B cell (primary cell): Measurements from ENCODE around the gene MPEG1. TPM values are rescaled to one million over a fixed set of nuclear protein-coding genes. Genes with fewer than 3 reads are reported as not detected.

Experiments
- ATAC-seq: fragments of 200-7000 bp; cut with Tn5 transposase; one replicate; pipeline ENCODE4 v1.10.0; 2021; ENCODE audit warnings: low read depth, mild to moderate bottlenecking, moderate number of reproducible peaks, moderate library complexity
- CTCF ChIA-PET: fragments of 350-600 bp; sonication (Branson Sonifier 250); formaldehyde crosslinking; loops from one replicate; lab custom pipeline; 2021; ENCODE audit warnings: antibody characterized with exemption, inconsistent platforms; lab: Charles Lee
- POLR2A ChIA-PET: fragments of 350-600 bp; sonication (Branson Sonifier 250); formaldehyde crosslinking; loops from one replicate; lab custom pipeline; 2021; ENCODE audit warnings: antibody characterized with exemption; lab: Charles Lee
- DNase-seq: peaks from one replicate; pipeline ENCODE4 v3.0.0; 2013
- H2AFZ ChIP-seq: 2 replicates; pipeline ENCODE4 v1.6.1; 2012; ENCODE audit warnings: mild to moderate bottlenecking, low read depth, low read length; ENCODE audit not compliant: insufficient read depth, poor library complexity, severe bottlenecking
- H3K27ac ChIP-seq, 2 donors: 1 replicate in 1 of 2; 2 replicates in 1 of 2; pipeline ENCODE4 v1.5.1; 2012 to 2013; ENCODE audit warnings: low read length in 2 of 2, mild to moderate bottlenecking in 2 of 2, moderate library complexity in 1 of 2
- H3K27me3 ChIP-seq, 4 experiments: fragments of 200-600 bp in 1 of 4; sonication (generic) in 1 of 4; replicated peaks in 1 of 4; 1 replicate in 2 of 4; 2 replicates in 2 of 4; pipeline versions ENCODE4 v1.6.1 to v1.7.0; 2013 to 2016; ENCODE audit warnings: low read length in 3 of 4, mild to moderate bottlenecking in 2 of 4, mixed read lengths in 1 of 4, moderate library complexity in 1 of 4; ENCODE audit not compliant: insufficient read depth in 4 of 4, control insufficient read depth in 3 of 4; ENCODE audit errors: control extremely low read depth in 1 of 4
- H3K36me3 ChIP-seq, 2 experiments: replicated peaks in 1 of 2; 1 replicate in 1 of 2; 2 replicates in 1 of 2; pipeline versions ENCODE4 v1.6.1 to v1.7.1; 2013; ENCODE audit warnings: low read length in 1 of 2; ENCODE audit not compliant: insufficient read depth in 2 of 2, control insufficient read depth in 1 of 2; ENCODE audit errors: control extremely low read depth in 1 of 2, extremely low read depth in 1 of 2
- H3K4me1 ChIP-seq, 2 donors: fragments of 200-600 bp in 1 of 2; sonication (generic) in 1 of 2; 1 replicate in 1 of 2; 2 replicates in 1 of 2; pipeline versions ENCODE4 v1.5.1 to v1.6.1; 2013 to 2017; ENCODE audit warnings: low read length in 2 of 2; ENCODE audit not compliant: control insufficient read depth in 2 of 2, insufficient read depth in 2 of 2
- H3K4me2 ChIP-seq: replicated peaks from 2 replicates; pipeline ENCODE3; 2012; ENCODE audit warnings: mild to moderate bottlenecking, low read depth, low read length; ENCODE audit not compliant: poor library complexity, severe bottlenecking
- H3K4me3 ChIP-seq, 5 experiments: fragments of 200-600 bp in 1 of 5; sonication (generic) in 1 of 5; 1 replicate in 3 of 5; 2 replicates in 2 of 5; pipeline versions ENCODE4 v1.5.1 to v1.7.0; 2011 to 2016; ENCODE audit warnings: low read length in 4 of 5, mild to moderate bottlenecking in 4 of 5, low read depth in 2 of 5, control low read depth in 1 of 5, moderate library complexity in 1 of 5; ENCODE audit not compliant: insufficient read depth in 1 of 5; ENCODE audit errors: control extremely low read depth in 1 of 5, extremely low read depth in 1 of 5
- H3K79me2 ChIP-seq: fragments of 200-600 bp; sonication (generic); one replicate; pipeline ENCODE4 v1.6.0; 2016; ENCODE audit warnings: low read length; ENCODE audit not compliant: control insufficient read depth, insufficient read depth
- H3K9ac ChIP-seq: fragments of 200-600 bp; sonication (generic); 2 replicates; pipeline ENCODE4 v1.6.1; 2017; ENCODE audit warnings: mild to moderate bottlenecking, low read length, moderate library complexity
- H3K9me3 ChIP-seq, 3 donors: one replicate each; pipeline versions ENCODE4 v1.6.1 to v1.7.1; 2013; ENCODE audit warnings: low read length in 2 of 3; ENCODE audit not compliant: control insufficient read depth in 2 of 3, insufficient read depth in 1 of 3; ENCODE audit errors: control extremely low read depth in 1 of 3
- H4K20me1 ChIP-seq: 2 replicates; pipeline ENCODE4 v1.6.0; 2012; ENCODE audit warnings: mild to moderate bottlenecking, low read length; ENCODE audit not compliant: insufficient read depth, control insufficient read depth, poor library complexity, severe bottlenecking
- H3K27ac Mint-ChIP-seq: one replicate; pipeline ENCODE4 v1.8.0; 2021; ENCODE audit warnings: mixed read lengths
- H3K27me3 Mint-ChIP-seq: one replicate; pipeline ENCODE4 v1.8.0; 2021; ENCODE audit warnings: mixed read lengths
- H3K4me1 Mint-ChIP-seq: one replicate; pipeline ENCODE4 v1.8.0; 2021; ENCODE audit warnings: mixed read lengths
- H3K4me3 Mint-ChIP-seq: one replicate; pipeline ENCODE4 v1.8.0; 2021; ENCODE audit warnings: mixed read lengths
- H3K9me3 Mint-ChIP-seq: one replicate; pipeline ENCODE4 v1.8.0; 2022; ENCODE audit warnings: mixed read lengths; ENCODE audit not compliant: insufficient read depth
- EZH2 ChIP-seq: IDR thresholded peaks from 2 replicates; pipeline ENCODE4 v1.6.1; 2012; ENCODE audit warnings: borderline replicate concordance, low read depth, mild to moderate bottlenecking, moderate library complexity, low read length; ENCODE audit not compliant: insufficient read depth, poor library complexity, severe bottlenecking
- WGBS: methylation state at CpG from one replicate; pipeline ENCODE4 v1.1.5; 2013; ENCODE audit warnings: missing lambda C conversion rate; ENCODE audit not compliant: insufficient coverage; 5-methylcytosine and 5-hydroxymethylcytosine counted together
- intact Hi-C: fragments of 100-400 bp; cut with micrococcal nuclease; formaldehyde crosslinking; loops from one replicate; pipeline ENCODE4 v1.10.0; 2022
- polyA plus RNA-seq: library from polyadenylated mRNA; depleted of rRNA; stranded (reverse); fragments of >200 nt; gene quantifications from 2 replicates; pipeline ENCODE4 v1.2.3, GENCODE V29; 2012
- total RNA-seq, 2 donors: library from RNA; stranded (reverse); fragments of 120-200 nt in 1 of 2; gene quantifications; 1 replicate in 1 of 2; 2 replicates in 1 of 2; pipeline versions ENCODE4 v1.2.3 to v1.2.4, GENCODE V29; 2013 to 2022
- TF ChIP-seq, protein P1 (sequence below): fragments of 200-600 bp; IDR thresholded peaks from one replicate; pipeline ENCODE4 v1.8.0; 2022; ENCODE audit warnings: antibody characterized with exemption, mild to moderate bottlenecking

The MPEG1 gene
- total and polyA plus RNA-seq, 2 donors (not counting 1 experiment from before 2014, with no cell fraction given), result 27.7 to 151 TPM

DNA sequence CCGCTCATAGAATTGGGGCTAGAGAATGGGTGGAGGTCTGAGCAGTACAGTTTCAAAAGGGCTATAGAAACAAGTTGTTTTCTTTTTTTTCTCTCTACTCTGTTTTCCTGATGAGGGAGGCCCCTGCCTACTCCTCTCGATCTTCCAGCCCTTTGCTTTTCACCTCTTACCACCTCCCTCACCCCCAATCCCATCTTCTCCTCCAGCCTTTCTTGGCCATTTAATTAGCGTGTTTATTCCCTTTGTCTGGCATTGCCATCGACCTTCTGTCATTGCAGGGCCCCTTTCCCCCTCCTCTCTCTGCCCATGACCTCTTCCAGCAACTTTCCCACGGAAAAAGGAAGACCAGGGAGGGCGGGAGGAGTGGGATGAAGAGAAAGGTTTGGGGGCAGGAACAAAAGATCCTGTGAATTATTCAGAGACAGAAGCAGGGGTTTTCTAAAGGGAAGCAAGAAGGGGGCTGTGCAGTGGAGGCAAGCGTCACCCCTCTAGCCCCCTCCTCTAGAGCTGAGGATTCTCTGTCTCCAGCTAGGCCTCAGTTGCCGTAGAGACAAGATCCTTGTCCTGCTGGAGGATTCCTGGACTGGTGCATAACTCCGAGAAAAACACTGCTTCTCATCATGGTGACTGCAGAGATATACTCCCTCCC lies 27.9 kb downstream of the MPEG1 start:
- intact Hi-C loops, result no loop called here
- Histone ChIP-seq H4K20me1 (peaks cover 77% of the 10 kb centered on the region), H3K9ac (no peak overlapping the region), H3K4me2 (no peak overlapping the region), H3K36me3 (peaks cover 2 to 78% of the 10 kb centered on the region in 2 experiments), H3K27ac (no peak overlapping the region), H2AFZ (no peak overlapping the region), H3K4me3 (no peak overlapping the region), H3K4me1 (peaks cover 0 to 2% of the 10 kb centered on the region in 2 donors), H3K79me2 (peaks cover 71% of the 10 kb centered on the region), H3K27me3 (no peaks in the 10 kb centered on the region), H3K9me3 (no peaks in the 10 kb centered on the region)
- 96% methylated on average over 5 of the region's 9 CpGs for WGBS
- H3K27ac Mint-ChIP-seq, result no peak overlapping the region
- peaks cover 17% of the 10 kb centered on the region for H3K4me1 Mint-ChIP-seq
- DNase-seq (no peak), ATAC-seq (no peak)
- CTCF ChIA-PET, result interaction anchor here (1.1 to 18.8 kb wide), 10 partner anchors 10 to 579 kb away, joined by 3 to 215 read pairs (median 12); partner anchors contain the start of gene DTX4
- POLR2A ChIA-PET, result no interaction called here
- H3K9me3 Mint-ChIP-seq, result no peaks in the 10 kb centered on the region
- TF ChIP-seq, protein P1, sequence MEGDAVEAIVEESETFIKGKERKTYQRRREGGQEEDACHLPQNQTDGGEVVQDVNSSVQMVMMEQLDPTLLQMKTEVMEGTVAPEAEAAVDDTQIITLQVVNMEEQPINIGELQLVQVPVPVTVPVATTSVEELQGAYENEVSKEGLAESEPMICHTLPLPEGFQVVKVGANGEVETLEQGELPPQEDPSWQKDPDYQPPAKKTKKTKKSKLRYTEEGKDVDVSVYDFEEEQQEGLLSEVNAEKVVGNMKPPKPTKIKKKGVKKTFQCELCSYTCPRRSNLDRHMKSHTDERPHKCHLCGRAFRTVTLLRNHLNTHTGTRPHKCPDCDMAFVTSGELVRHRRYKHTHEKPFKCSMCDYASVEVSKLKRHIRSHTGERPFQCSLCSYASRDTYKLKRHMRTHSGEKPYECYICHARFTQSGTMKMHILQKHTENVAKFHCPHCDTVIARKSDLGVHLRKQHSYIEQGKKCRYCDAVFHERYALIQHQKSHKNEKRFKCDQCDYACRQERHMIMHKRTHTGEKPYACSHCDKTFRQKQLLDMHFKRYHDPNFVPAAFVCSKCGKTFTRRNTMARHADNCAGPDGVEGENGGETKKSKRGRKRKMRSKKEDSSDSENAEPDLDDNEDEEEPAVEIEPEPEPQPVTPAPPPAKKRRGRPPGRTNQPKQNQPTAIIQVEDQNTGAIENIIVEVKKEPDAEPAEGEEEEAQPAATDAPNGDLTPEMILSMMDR, result no peak
- TF ChIP-seq EZH2, result no peak
- H3K27me3 Mint-ChIP-seq, result no peaks in the 10 kb centered on the region
- no peak overlapping the region for H3K4me3 Mint-ChIP-seq

DNA sequence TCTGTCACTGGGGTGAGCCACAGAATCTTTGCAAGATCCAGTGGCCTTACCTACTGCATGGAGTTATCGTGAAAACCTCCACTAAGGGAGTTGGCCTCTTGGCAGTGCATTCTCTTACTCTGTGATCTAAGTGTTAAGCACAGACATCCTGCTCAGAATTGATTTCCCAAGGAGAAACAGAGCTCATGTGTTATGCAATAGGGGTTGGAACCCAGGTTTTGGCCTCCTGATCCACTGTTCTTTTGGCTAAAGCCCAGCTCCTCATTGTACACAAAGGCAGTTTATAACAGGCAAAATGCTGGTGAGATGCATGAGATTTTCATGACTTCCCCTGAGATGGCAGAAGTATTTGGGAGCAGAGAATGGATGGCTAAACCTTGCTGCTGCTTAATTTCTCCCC lies 29.0 kb downstream of the MPEG1 start:
- CTCF ChIA-PET, result interaction anchor here (1.3 to 18.8 kb wide), 3 partner anchors 10 to 70 kb away, joined by 3 to 215 read pairs (median 19); partner anchors contain the start of gene DTX4
- peaks cover 6% of the 10 kb centered on the region for H3K9me3 Mint-ChIP-seq

More for the DNA sequence above, 29.0 kb downstream of the MPEG1 start:
- H3K4me3 ChIP-seq, result no peak overlapping the region
- POLR2A ChIA-PET, result interaction anchor here (0.7 kb wide), 1 partner anchor 11 kb away, joined by 3 read pairs; no protein-coding TSS in a partner anchor
- ATAC-seq (no peak), DNase-seq (no peak)
- intact Hi-C loops, result no loop called here
- WGBS, result 88% methylated on average over 1 of the region's 1 CpG
- Mint-ChIP-seq H3K27ac (no peak overlapping the region), H3K4me1 (peaks cover 17% of the 10 kb centered on the region), H3K4me3 (no peak overlapping the region), H3K27me3 (no peaks in the 10 kb centered on the region)
- H3K27ac ChIP-seq, result no peak overlapping the region
- H3K4me1 ChIP-seq, result peaks cover 0 to 2% of the 10 kb centered on the region in 2 donors
- no peak overlapping the region for H3K9ac ChIP-seq
- no peak overlapping the region for H3K4me2 ChIP-seq
- H4K20me1 ChIP-seq, result peaks cover 81% of the 10 kb centered on the region
- H3K79me2 ChIP-seq, result peaks cover 81% of the 10 kb centered on the region
- peaks cover 0 to 67% of the 10 kb centered on the region in 2 experiments for H3K36me3 ChIP-seq
- H3K9me3 ChIP-seq, result peaks cover 0 to 7% (median 7%) of the 10 kb centered on the region in 3 donors
- no peak overlapping the region for H2AFZ ChIP-seq
- TF ChIP-seq, protein P1, result no peak
- no peak for TF ChIP-seq EZH2
- no peaks in the 10 kb centered on the region for H3K27me3 ChIP-seq
